IMR-90 (cell line): Measurements from ENCODE around the gene PROB1. TPM values are rescaled to one million over a fixed set of nuclear protein-coding genes. Genes with fewer than 3 reads are reported as not detected.

Experiments used
- ATAC-seq: fragments of 200-7000 bp; cut with Tn5 transposase; 2 replicates; pipeline ENCODE4 v1.9.1; 2020; ENCODE audit warnings: low read depth, mild to moderate bottlenecking, moderate library complexity
- BruUV-seq: library from RNA; stranded (reverse); fragments of 400-500 nt; replicated peaks from 2 replicates; lab custom pipeline; 2021; lab: Mats Ljungman, UMichigan
- CTCF ChIA-PET: fragments of 300-600 bp; formaldehyde crosslinking; extraction: SDS; loops from one replicate; lab custom pipeline; 2021; ENCODE audit warnings: antibody characterized with exemption; lab: Yijun Ruan, JAX
- POLR2A ChIA-PET: fragments of 300-600 bp; sonication (Branson Sonifier 250); formaldehyde crosslinking; loops from one replicate; lab custom pipeline; 2022; ENCODE audit warnings: antibody characterized with exemption; ENCODE audit not compliant: unreplicated experiment; lab: Charles Lee
- DNase-seq: peaks from one replicate; pipeline ENCODE4 v3.0.0; 2013
- H2AFZ ChIP-seq: replicated peaks from 2 replicates; pipeline ENCODE3; 2013; ENCODE audit warnings: low read length, mild to moderate bottlenecking; ENCODE audit not compliant: poor library complexity
- H2AK5ac ChIP-seq: 2 replicates; pipeline ENCODE4 v1.6.1; 2013; ENCODE audit warnings: low read depth, low read length, inconsistent platforms
- H2AK9ac ChIP-seq: replicated peaks from 2 replicates; pipeline ENCODE3; 2013; ENCODE audit warnings: mild to moderate bottlenecking, low read depth, low read length, moderate library complexity; ENCODE audit not compliant: poor library complexity
- H2BK120ac ChIP-seq: 2 replicates; pipeline ENCODE4 v1.6.1; 2013; ENCODE audit warnings: low read depth, low read length, inconsistent platforms
- H2BK15ac ChIP-seq: 3 replicates; pipeline ENCODE4 v1.6.1; 2013; ENCODE audit warnings: low read depth, low read length, inconsistent platforms
- H2BK20ac ChIP-seq: 2 replicates; pipeline ENCODE4 v1.6.1; 2013; ENCODE audit warnings: low read depth, mild to moderate bottlenecking, inconsistent platforms, low read length, moderate library complexity
- H2BK5ac ChIP-seq: 2 replicates; pipeline ENCODE4 v1.6.1; 2013; ENCODE audit warnings: mild to moderate bottlenecking, low read depth, low read length, inconsistent platforms; ENCODE audit not compliant: poor library complexity, severe bottlenecking
- H3K14ac ChIP-seq: replicated peaks from 2 replicates; pipeline ENCODE4 v1.6.1; 2013; ENCODE audit warnings: low read depth, low read length, inconsistent platforms
- H3K18ac ChIP-seq: 2 replicates; pipeline ENCODE4 v1.6.1; 2013; ENCODE audit warnings: low read depth, low read length, control low read depth
- H3K23ac ChIP-seq: 2 replicates; pipeline ENCODE4 v1.6.1; 2013; ENCODE audit warnings: low read depth, low read length, inconsistent platforms
- H3K27ac ChIP-seq: 2 replicates; pipeline ENCODE4 v1.5.1; 2013; ENCODE audit warnings: mild to moderate bottlenecking, control low read depth, low read length; ENCODE audit not compliant: insufficient read depth
- H3K27me3 ChIP-seq: 2 replicates; pipeline ENCODE4 v1.6.1; 2013; ENCODE audit warnings: low read length; ENCODE audit not compliant: control insufficient read depth, insufficient read depth
- H3K36me3 ChIP-seq: 2 replicates; pipeline ENCODE4 v1.6.1; 2013; ENCODE audit warnings: low read length, mixed read lengths; ENCODE audit not compliant: control insufficient read depth, insufficient read depth
- H3K4ac ChIP-seq: 2 replicates; pipeline ENCODE4 v1.6.1; 2013; ENCODE audit warnings: low read depth, low read length, inconsistent platforms
- H3K4me1 ChIP-seq: 2 replicates; pipeline ENCODE4 v1.6.1; 2013; ENCODE audit warnings: low read length, mixed read lengths; ENCODE audit not compliant: control insufficient read depth, insufficient read depth
- H3K4me2 ChIP-seq: 2 replicates; pipeline ENCODE4 v1.6.1; 2013; ENCODE audit warnings: low read depth, mild to moderate bottlenecking, control low read depth, low read length, moderate library complexity
- H3K4me3 ChIP-seq: 2 replicates; pipeline ENCODE4 v1.5.1; 2013; ENCODE audit warnings: low read depth, mild to moderate bottlenecking, control low read depth, low read length, moderate library complexity; ENCODE audit not compliant: insufficient read depth
- H3K56ac ChIP-seq: 2 replicates; pipeline ENCODE4 v1.6.1; 2013; ENCODE audit warnings: low read length, inconsistent platforms; ENCODE audit not compliant: insufficient read depth; ENCODE audit errors: extremely low read depth
- H3K79me1 ChIP-seq, 2 experiments: 2 replicates each; pipeline ENCODE4 v1.6.1; 2013; ENCODE audit warnings: low read length in 2 of 2, inconsistent platforms in 1 of 2, low read depth in 1 of 2
- H3K9ac ChIP-seq: 2 replicates; pipeline ENCODE4 v1.6.1; 2013; ENCODE audit warnings: low read depth, low read length, control low read depth
- H3K9me1 ChIP-seq: 2 replicates; pipeline ENCODE4 v1.6.1; 2013; ENCODE audit warnings: low read length, inconsistent platforms; ENCODE audit not compliant: insufficient read depth
- H3K9me3 ChIP-seq: 2 replicates; pipeline ENCODE4 v1.6.1; 2013; ENCODE audit warnings: low read length; ENCODE audit not compliant: control insufficient read depth, insufficient read depth
- H4K20me1 ChIP-seq: 2 replicates; pipeline ENCODE4 v1.6.1; 2013; ENCODE audit warnings: low read length, inconsistent platforms; ENCODE audit not compliant: insufficient read depth
- H4K5ac ChIP-seq: 2 replicates; pipeline ENCODE4 v1.6.1; 2013; ENCODE audit warnings: mild to moderate bottlenecking, low read depth, low read length, control low read depth
- H4K8ac ChIP-seq, 2 experiments: 2 replicates each; pipeline ENCODE4 v1.6.1; 2013; ENCODE audit warnings: low read depth in 2 of 2, low read length in 2 of 2, control low read depth in 1 of 2, inconsistent platforms in 1 of 2
- H4K91ac ChIP-seq: 2 replicates; pipeline ENCODE4 v1.6.1; 2013; ENCODE audit warnings: low read depth, low read length, inconsistent platforms; ENCODE audit not compliant: insufficient read depth
- CEBPB ChIP-seq: IDR thresholded peaks from 2 replicates; pipeline ENCODE4 v1.6.1; 2012; ENCODE audit warnings: low read depth, low read length, improper control_type of control experiment
- MAFK ChIP-seq: IDR thresholded peaks from 2 replicates; pipeline ENCODE4 v1.6.1; 2012; ENCODE audit warnings: low read depth, low read length, improper control_type of control experiment
- MAZ ChIP-seq: IDR thresholded peaks from 2 replicates; pipeline ENCODE4 v1.6.1; 2012; ENCODE audit warnings: low read depth, mild to moderate bottlenecking, low read length, improper control_type of control experiment, moderate library complexity, borderline replicate concordance
- MXI1 ChIP-seq: IDR thresholded peaks from 2 replicates; pipeline ENCODE4 v1.6.1; 2012; ENCODE audit warnings: low read depth, mild to moderate bottlenecking, low read length, moderate library complexity, borderline replicate concordance
- NFE2L2 ChIP-seq: fragments of 150-350 bp; IDR thresholded peaks from 2 replicates; pipeline ENCODE4 v1.6.1; 2016; ENCODE audit warnings: low read depth, mild to moderate bottlenecking, low read length
- RAD21 ChIP-seq: IDR thresholded peaks from 2 replicates; pipeline ENCODE4 v1.6.1; 2012; ENCODE audit warnings: low read length, improper control_type of control experiment
- RCOR1 ChIP-seq: IDR thresholded peaks from 2 replicates; pipeline ENCODE4 v1.6.1; 2012; ENCODE audit warnings: mild to moderate bottlenecking, low read length, improper control_type of control experiment; ENCODE audit not compliant: insufficient replicate concordance
- WGBS, 2 experiments: methylation state at CpG; one replicate each; pipeline versions ENCODE4 v1.1.5 to v1.1.7; 2013; ENCODE audit warnings: missing lambda C conversion rate in 2 of 2; ENCODE audit not compliant: insufficient read length in 1 of 2; ENCODE audit errors: extremely low coverage in 2 of 2; 5-methylcytosine and 5-hydroxymethylcytosine counted together
- dilution Hi-C: fragments of 300-500 bp; cut with HindIII; formaldehyde crosslinking; loops from one replicate; pipeline ENCODE4 v1.14.3; 2018; ENCODE audit warnings: low sequenced_read_pairs; ENCODE audit not compliant: unreplicated experiment
- in situ Hi-C: fragments of 300-500 bp; cut with MboI; formaldehyde crosslinking; loops from 3 replicates; pipeline ENCODE4 v1.14.3; 2019; ENCODE audit warnings: low sequenced_read_pairs, inconsistent platforms, mixed read lengths
- intact Hi-C: fragments of 100-400 bp; cut with micrococcal nuclease; formaldehyde crosslinking; loops from 2 replicates; pipeline ENCODE4 v1.10.0; 2022
- polyA plus RNA-seq, 3 experiments: library from polyadenylated mRNA; depleted of rRNA; stranded (reverse); fragments of >200 nt; gene quantifications; 2 replicates each; pipeline ENCODE4 v1.2.3, GENCODE V29; 2012; ENCODE audit warnings: low replicate concordance in 1 of 3
- total RNA-seq: library from RNA; depleted of rRNA; stranded (reverse); fragments of >200 nt; gene quantifications from 2 replicates; pipeline ENCODE4 v1.2.3, GENCODE V29; 2012
- TF ChIP-seq, protein P1 (sequence below): fragments of 150-350 bp; IDR thresholded peaks from 2 replicates; pipeline ENCODE4 v1.6.1; 2017; ENCODE audit warnings: mild to moderate bottlenecking, antibody characterized with exemption, low read length, low read depth
- TF ChIP-seq, protein P2 (sequence below): conservative IDR thresholded peaks from 2 replicates; pipeline ENCODE4 v1.5.1; 2012; ENCODE audit warnings: mild to moderate bottlenecking, low read depth, low read length, improper control_type of control experiment

Gene PROB1
- total and polyA plus RNA-seq, 2 of the 4 experiments (the other 2 are of a cell fraction), result under 0.01 to 0.38 TPM

DNA sequence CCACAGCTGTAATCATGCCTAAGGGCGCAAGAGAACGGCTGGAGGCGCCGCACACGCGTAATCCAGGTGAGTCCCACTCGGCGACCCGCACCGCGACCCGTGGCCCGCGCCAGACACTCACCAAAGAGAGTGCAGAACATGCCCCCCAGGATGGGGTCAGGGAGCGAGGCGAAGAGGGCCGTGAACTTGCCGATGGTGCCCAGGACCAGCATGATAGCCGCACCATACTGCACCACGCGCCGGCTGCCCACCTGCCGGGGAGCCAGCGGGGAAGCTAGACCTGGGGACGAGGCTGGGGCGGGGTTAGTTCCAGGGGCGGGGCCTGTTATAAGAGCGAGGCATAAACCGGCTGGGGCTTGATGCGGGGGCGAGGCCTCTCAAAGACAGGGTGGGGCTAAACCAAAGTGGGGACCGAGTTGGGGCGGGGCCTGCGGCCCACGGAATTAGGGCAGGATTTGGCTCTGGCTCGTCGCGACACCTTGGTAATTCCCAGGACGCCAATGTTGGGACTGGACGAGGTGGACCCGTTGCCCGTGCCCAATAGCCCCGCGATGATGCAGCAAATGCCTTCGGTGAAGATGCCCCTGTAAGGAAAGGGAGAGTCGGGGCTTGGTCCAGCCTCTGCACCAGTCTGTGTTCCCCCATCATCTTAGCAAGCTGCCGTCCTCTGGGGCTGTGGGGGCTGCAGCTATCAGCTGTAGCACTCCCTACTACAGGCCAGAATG is 16.6 kb downstream of the PROB1 start:
- no TSS peak for BruUV-seq
- no peak overlapping the region for H3K56ac ChIP-seq
- no peak overlapping the region for H4K5ac ChIP-seq
- no peak for ATAC-seq
- H2AFZ ChIP-seq, result peak overlapping the region; percentile 33
- H3K4me3 ChIP-seq, result no peak overlapping the region
- no peak for DNase-seq
- no peaks in the 10 kb centered on the region for H3K27me3 ChIP-seq
- no peak overlapping the region for H2AK9ac ChIP-seq
- H4K20me1 ChIP-seq, result peaks cover 7% of the 10 kb centered on the region; the same call in 1 of the 2 replicates
- H2BK120ac ChIP-seq, result no peak overlapping the region
- peaks cover 0 to 8% of the 10 kb centered on the region in 2 experiments; a peak in 2 of 4 replicates for H3K79me1 ChIP-seq
- in situ Hi-C loops, result no loop called here
- ChIA-PET POLR2A (no interaction called here), CTCF (no interaction called here)
- peaks cover 15% of the 10 kb centered on the region for H3K9me1 ChIP-seq
- H3K4me2 ChIP-seq, result no peak overlapping the region
- no peak overlapping the region for H4K8ac ChIP-seq
- no peak overlapping the region for H3K4ac ChIP-seq
- intact Hi-C loops, result no loop called here
- peaks cover 5% of the 10 kb centered on the region; the same call in 1 of the 2 replicates for H3K4me1 ChIP-seq
- H2BK15ac ChIP-seq, result no peak overlapping the region
- H3K9ac ChIP-seq, result no peak overlapping the region
- no peak overlapping the region for H3K23ac ChIP-seq
- dilution Hi-C loops, result no loop called here
- no peak overlapping the region for H2BK20ac ChIP-seq
- no peak overlapping the region for H4K91ac ChIP-seq
- no peak overlapping the region for H2AK5ac ChIP-seq
- no peak overlapping the region for H2BK5ac ChIP-seq
- H3K18ac ChIP-seq, result no peak overlapping the region
- 66% methylated on average over 23 of the region's 47 CpGs; no CpG with 5 or more reads in 1 of the 2 experiments for WGBS, 2 experiments
- H3K36me3 ChIP-seq, result peaks cover 17% of the 10 kb centered on the region; the same call in 1 of the 2 replicates
- no peak overlapping the region for H3K14ac ChIP-seq
- no peaks in the 10 kb centered on the region for H3K9me3 ChIP-seq
- H3K27ac ChIP-seq, result no peak overlapping the region
- TF ChIP-seq MXI1 (no peak), NFE2L2 (no peak), MAFK (no peak), MAZ (no peak), CEBPB (no peak), RAD21 (no peak), RCOR1 (no peak)
- TF ChIP-seq, protein P1, sequence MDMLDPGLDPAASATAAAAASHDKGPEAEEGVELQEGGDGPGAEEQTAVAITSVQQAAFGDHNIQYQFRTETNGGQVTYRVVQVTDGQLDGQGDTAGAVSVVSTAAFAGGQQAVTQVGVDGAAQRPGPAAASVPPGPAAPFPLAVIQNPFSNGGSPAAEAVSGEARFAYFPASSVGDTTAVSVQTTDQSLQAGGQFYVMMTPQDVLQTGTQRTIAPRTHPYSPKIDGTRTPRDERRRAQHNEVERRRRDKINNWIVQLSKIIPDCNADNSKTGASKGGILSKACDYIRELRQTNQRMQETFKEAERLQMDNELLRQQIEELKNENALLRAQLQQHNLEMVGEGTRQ, result no peak
- TF ChIP-seq, protein P2, sequence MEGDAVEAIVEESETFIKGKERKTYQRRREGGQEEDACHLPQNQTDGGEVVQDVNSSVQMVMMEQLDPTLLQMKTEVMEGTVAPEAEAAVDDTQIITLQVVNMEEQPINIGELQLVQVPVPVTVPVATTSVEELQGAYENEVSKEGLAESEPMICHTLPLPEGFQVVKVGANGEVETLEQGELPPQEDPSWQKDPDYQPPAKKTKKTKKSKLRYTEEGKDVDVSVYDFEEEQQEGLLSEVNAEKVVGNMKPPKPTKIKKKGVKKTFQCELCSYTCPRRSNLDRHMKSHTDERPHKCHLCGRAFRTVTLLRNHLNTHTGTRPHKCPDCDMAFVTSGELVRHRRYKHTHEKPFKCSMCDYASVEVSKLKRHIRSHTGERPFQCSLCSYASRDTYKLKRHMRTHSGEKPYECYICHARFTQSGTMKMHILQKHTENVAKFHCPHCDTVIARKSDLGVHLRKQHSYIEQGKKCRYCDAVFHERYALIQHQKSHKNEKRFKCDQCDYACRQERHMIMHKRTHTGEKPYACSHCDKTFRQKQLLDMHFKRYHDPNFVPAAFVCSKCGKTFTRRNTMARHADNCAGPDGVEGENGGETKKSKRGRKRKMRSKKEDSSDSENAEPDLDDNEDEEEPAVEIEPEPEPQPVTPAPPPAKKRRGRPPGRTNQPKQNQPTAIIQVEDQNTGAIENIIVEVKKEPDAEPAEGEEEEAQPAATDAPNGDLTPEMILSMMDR, result no peak
